NCI-H146 treated with DMSO at 0.1 percent for 48 hours (cell line): Measurements from ENCODE around the gene LARP4B.
A peak's percentile ranks its signal among the peaks of the same experiment; 100 is the strongest.

ENCODE experiments used
- DNase-seq: peaks from one replicate; lab custom pipeline; 2025; ENCODE audit not compliant: unreplicated experiment; lab: John Stamatoyannopoulos, UW

The LARP4B gene

DNA sequence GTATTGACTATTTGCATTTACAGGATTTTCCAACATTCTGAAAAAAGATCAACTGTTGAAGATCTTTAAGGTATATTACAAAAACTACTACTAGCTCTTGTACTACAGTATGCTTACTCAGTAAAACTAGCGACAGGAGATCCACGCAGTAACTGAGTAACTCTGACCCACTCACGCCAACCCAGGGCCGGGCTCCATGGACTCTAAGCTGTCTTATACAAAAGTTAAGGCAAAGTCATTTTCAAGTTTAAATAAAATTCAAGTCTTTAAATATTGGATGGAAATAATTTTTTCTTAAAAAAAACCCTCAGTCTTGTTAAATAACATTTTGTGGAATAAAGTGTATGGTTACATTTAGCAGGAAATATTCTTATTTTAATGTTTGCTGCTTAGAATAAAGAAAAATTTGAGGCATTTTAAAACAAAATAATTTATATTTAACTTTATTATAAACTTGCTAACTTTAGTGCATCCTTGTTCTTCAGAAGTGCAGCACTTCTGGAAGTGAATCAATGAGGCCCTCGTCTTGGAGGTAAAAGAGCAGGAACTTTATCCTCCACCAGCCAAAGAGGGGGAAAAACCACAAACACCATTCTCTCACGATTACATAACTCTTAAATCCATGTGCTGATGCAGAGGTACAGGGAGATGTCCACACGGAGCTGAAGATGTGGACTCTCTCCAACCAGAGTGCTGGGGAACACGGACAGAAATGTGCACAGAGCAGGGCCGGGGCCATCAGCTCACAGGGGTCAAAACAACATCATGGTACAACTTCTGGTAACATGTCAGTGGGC, 119.9 kb downstream of the LARP4B start:
- no peak for DNase-seq

DNA sequence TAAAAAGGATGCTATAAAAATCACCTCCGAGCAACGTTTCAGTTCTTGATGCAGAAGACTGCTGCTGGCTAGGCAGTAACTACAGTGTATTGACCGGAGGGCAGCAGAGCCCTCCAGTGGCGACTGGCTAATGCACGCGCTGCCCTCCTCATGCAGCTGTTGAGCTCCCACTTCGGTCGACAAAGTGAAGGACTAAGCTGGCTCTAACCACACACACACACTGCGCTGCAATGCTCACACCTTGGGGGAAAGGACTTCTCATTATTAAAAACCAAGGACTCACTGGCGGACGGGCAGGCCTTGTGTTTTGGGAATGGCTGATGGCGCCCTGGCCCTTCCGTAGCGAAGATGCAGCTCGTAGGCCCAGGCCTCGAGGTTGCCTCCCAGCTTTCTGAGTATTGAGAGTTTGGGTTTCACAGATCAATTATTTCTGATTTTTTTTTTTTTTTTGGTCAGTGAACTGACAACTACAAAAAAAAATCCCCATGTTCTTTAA, 121.1 kb downstream of the LARP4B start:
- DNase-seq, result peak; percentile 38

DNA sequence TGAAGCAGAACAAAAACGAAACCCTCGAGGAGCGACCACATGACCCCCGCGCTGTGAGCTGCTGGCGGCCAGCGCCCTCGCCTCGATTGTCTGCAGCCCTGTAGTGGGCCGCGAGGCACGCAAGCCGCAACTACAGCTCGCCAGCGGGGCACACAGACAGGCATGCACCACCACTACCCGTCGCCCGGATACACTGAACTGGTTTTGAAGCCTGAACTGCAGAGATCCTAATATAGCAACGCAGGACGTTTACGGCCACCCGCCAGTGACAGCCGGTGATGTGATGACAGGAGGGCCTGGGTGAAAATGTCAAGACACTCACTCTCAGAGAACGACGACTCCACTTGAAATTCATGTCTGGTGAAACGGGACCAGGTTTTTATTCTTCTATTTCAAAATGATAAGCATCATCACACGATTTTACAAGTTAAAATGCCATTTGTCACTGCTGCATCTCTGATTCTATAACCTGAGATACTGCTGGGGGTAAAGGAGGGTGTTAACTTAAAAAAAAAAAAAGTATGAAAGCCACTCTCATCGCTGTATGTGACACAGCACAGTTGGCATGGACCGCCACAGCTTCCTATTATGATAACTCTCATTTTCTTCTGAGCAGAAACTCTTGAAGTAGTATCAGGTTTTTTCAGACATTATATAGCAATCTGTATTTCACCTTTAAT, 121.7 kb downstream of the LARP4B start:
- no peak for DNase-seq

GRCh38 chr10:807958-808353, 123.5 kb downstream of the LARP4B start:
- no peak for DNase-seq

DNA sequence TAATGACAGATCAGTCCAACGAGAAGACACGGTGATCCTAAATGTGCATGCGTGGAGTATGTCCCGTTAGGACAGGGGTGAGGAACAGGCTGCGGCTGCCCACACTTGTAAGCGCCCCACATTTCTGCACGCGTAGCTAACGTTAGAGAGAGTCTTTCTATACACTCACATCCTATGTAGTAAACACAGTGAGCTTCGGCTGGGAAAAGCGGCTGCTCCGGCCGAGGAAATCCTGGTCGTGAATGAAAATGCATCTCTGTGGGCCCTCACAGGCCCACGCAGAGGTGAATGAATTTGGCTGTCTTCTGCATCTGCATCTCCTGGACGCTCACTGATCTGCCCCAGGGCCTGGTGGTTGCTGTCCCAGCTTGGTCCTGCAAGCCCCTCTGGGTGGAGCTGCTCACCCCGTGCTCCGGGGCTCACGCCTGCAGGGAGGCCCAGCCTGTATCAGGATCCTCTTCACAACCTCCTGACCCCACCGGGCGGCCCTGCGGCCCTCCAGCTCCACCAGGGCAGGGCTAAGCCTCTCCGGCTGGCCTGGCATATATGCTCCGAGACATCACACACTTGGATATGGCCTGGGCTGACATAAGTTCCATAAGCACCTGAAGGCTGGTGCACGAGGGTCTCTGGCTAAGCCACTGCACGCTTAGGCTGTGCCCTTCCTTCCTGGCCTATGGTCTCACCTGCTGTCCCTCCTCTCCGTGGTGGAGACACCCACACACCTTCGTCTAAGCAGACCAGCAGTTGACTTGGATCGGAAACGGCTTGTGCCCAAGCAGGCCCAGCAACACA, 124.1 kb downstream of the LARP4B start:
- no peak for DNase-seq

- DNase-seq, result no peak
These were observed 124.9 kb downstream of the LARP4B start for GRCh38 chr10:806451-807162.

GRCh38 chr10:805620-806305, 125.7 kb downstream of the LARP4B start:
- DNase-seq, result no peak

GRCh38 chr10:804787-805619, 126.5 kb downstream of the LARP4B start:
- DNase-seq, result no peak

- no peak for DNase-seq
These were observed 127.2 kb downstream of the LARP4B start for GRCh38 chr10:804191-804781.

DNA sequence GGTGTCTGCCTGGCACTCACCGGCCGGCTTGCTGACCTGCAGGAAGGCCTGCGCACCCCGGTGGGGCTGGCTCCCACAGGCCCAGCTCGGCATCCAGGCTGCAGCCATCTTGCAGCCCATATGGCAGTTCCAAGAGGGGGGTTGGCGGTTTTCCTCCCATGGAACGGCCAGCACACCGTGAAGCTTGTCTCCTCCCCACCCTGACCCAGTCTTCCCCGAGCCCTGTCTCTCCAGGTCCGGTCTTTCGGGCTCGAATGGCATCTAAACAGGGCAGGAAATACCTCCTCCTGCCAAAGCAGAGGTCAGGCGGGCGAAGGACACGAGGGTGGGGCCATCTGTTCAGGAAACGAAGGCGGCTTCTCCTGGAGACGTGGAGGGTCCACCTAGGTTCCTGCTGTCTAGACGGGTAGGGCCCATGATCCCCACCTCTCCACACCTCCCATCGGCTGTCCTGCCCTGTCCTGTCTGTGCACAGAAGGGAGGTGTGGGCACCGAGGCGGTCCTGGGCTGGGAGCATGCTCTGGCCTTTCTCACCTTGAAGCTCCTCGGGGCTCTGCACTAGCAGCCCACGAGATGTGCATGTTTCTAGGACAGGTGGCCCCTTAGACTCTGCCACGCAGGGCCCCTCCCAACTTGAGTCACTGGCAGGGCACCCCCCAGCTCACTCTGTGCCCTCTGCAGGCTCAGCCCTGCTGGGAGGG, 128.3 kb downstream of the LARP4B start:
- no peak for DNase-seq

DNA sequence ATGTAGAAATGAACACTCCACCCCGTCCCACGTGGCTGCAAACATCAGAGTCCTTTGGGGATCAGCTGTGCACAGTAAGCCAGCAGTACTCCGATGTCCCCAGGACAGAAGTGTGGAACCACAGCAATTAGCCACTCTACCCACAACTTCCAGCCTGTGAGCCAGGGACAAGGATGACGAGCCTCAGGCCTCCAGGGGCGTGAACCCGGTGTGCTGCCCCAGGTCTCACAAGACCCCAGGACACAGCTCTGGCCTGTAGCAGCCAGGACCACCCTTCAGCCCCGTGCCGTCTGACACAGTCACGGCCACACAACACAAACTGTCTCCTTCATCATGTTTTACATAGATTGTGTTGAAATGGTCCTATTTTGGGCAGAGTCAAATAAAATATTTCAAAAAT, 129.0 kb downstream of the LARP4B start:
- DNase-seq, result no peak

GRCh38 chr10:797179-797578, 134.3 kb downstream of the LARP4B start:
- no peak for DNase-seq

GRCh38 chr10:796233-796632, 135.3 kb downstream of the LARP4B start:
- no peak for DNase-seq

DNA sequence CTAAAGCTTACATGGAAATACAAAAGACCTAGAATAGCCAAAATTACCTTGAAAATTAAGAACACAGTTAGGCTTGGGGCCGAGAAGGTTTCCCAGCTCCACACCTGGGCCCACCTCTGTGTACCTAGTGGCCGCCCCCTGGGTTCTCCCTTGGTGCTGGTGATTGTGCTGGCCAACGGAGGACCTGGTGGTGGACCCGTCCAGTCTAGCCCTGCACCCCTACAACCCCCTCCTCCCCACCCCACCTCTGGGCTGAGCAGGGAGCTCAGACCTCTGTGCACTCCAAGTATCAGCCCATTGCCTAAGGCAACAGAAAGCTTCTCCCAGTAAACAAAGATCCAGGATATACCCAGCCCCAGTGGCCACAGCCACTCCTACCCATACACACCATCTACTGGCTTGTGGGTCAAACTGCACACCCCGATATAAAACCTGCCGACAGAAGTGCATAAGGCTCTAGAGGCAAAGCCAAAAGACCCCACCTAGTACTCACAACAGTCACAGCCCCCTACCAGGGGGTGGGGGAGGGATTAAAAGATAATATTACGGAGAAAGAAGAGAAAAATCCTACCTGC, 137.0 kb downstream of the LARP4B start:
- peak; percentile 8 for DNase-seq

- no peak for DNase-seq
These were observed 138.8 kb downstream of the LARP4B start for GRCh38 chr10:792792-793100.

- no peak for DNase-seq
These were observed 139.3 kb downstream of the LARP4B start for GRCh38 chr10:792083-792791.

DNA sequence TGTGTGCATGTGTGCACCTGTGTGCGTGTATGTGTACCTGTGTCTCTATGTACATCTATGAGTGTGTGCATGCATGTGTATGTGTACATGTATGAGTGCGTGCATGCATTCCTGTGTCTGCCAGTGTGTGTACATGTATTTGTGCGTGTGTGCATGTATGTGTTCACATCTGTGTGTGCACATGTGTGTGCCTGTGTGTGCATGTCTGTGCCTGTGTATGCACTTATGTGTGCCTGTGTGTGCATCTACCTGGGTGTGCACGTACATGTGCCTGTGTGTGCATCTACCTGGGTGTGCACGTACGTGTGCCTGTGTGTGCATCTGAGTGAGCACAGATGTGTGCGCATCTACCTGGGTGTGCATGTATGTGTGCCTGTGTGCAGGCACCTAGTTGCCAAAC, 139.9 kb downstream of the LARP4B start:
- DNase-seq, result no peak
